Spinal cord (tissue), 10 donors: Measurements from ENCODE around the gene STRA8. TPM values are rescaled to one million over a fixed set of nuclear protein-coding genes. Genes with fewer than 3 reads are reported as not detected.

ENCODE experiments used
- DNase-seq, 6 donors: peaks; one replicate each; pipeline versions ENCODE4 v3.0.0 to v3.0.0-alpha.2; 2013 to 2015; ENCODE audit warnings: low spot score in 6 of 6, low read depth in 4 of 6
- H3K27ac ChIP-seq: one replicate; pipeline ENCODE4 v1.5.1; 2013; ENCODE audit warnings: low read depth, low read length, control low read depth
- H3K27me3 ChIP-seq: one replicate; pipeline ENCODE4 v1.6.1; 2013; ENCODE audit warnings: low read length; ENCODE audit not compliant: control insufficient read depth, insufficient read depth
- H3K36me3 ChIP-seq: one replicate; pipeline ENCODE4 v1.6.1; 2013; ENCODE audit warnings: low read length; ENCODE audit not compliant: control insufficient read depth, insufficient read depth
- H3K4me1 ChIP-seq: one replicate; pipeline ENCODE4 v1.6.1; 2013; ENCODE audit warnings: low read length; ENCODE audit not compliant: control insufficient read depth, insufficient read depth
- H3K4me3 ChIP-seq: one replicate; pipeline ENCODE4 v1.5.1; 2013; ENCODE audit warnings: low read depth, low read length, control low read depth
- H3K9me3 ChIP-seq: one replicate; pipeline ENCODE4 v1.6.1; 2013; ENCODE audit warnings: low read length; ENCODE audit not compliant: control insufficient read depth, insufficient read depth
- WGBS: methylation state at CpG from one replicate; pipeline ENCODE4 v1.1.5; 2013; ENCODE audit warnings: missing lambda C conversion rate; ENCODE audit not compliant: insufficient coverage; 5-methylcytosine and 5-hydroxymethylcytosine counted together
- polyA plus RNA-seq, 2 donors: library from polyadenylated mRNA; unstranded; fragments of 120-200 nt; gene quantifications; one replicate each; pipeline ENCODE4 v1.2.1, GENCODE V29; 2013; ENCODE audit not compliant: insufficient read length in 2 of 2
- total RNA-seq, 2 donors: library from RNA; depleted of rRNA in 1 of 2; stranded (reverse); fragments of 120-200 nt in 1 of 2; fragments of >200 nt in 1 of 2; gene quantifications; one replicate each; pipeline versions ENCODE4 v1.2.3 to v1.2.4, GENCODE V29; 2013 to 2014
- donor health status: healthy.

STRA8 gene
- total and polyA plus RNA-seq, 4 donors: not detected

GRCh38 chr7:135259702-135260101 is 26.1 kb downstream of the STRA8 start:
- Histone ChIP-seq H3K4me1 (peaks cover 31% of the 10 kb centered on the region), H3K27ac (peak overlapping the region; percentile 10), H3K9me3 (peaks cover 3% of the 10 kb centered on the region)

GRCh38 chr7:135260470-135260869 is 26.8 kb downstream of the STRA8 start:
- no CpG with 5 or more reads among the region's 2 CpGs for WGBS
- H3K27ac ChIP-seq: peak overlapping the region; percentile 85

More at GRCh38 chr7:135259702-135260101, 26.1 kb downstream of the STRA8 start:
- 92% methylated on average over 5 of the region's 6 CpGs for WGBS
- H3K4me3 ChIP-seq: no peak overlapping the region
- H3K27me3 ChIP-seq: no peaks in the 10 kb centered on the region
- no peaks in the 10 kb centered on the region for H3K36me3 ChIP-seq
- no peak for DNase-seq

GRCh38 chr7:135260930-135261721 is 27.5 kb downstream of the STRA8 start:
- peak in 2 of 6 donors; percentile 57 to 65 for DNase-seq
- WGBS: 37% methylated on average over 9 of the region's 10 CpGs
- peak overlapping the region; percentile 85 for H3K27ac ChIP-seq
- H3K27me3 ChIP-seq: no peaks in the 10 kb centered on the region
- no peak overlapping the region for H3K4me3 ChIP-seq
- H3K36me3 ChIP-seq: no peaks in the 10 kb centered on the region
- peaks cover 25% of the 10 kb centered on the region for H3K4me1 ChIP-seq
- H3K9me3 ChIP-seq: peaks cover 3% of the 10 kb centered on the region

More at GRCh38 chr7:135260470-135260869, 26.8 kb downstream of the STRA8 start:
- Histone ChIP-seq H3K4me1 (peaks cover 26% of the 10 kb centered on the region), H3K36me3 (no peaks in the 10 kb centered on the region), H3K4me3 (no peak overlapping the region), H3K9me3 (peaks cover 3% of the 10 kb centered on the region), H3K27me3 (no peaks in the 10 kb centered on the region)
- no peak for DNase-seq

- Histone ChIP-seq H3K27me3 (no peaks in the 10 kb centered on the region), H3K27ac (no peak overlapping the region), H3K36me3 (no peaks in the 10 kb centered on the region), H3K9me3 (peaks cover 3% of the 10 kb centered on the region), H3K4me3 (no peak overlapping the region), H3K4me1 (peaks cover 25% of the 10 kb centered on the region)
- no peak for DNase-seq
- WGBS: 85% methylated on average over 9 of the region's 9 CpGs
Observed at GRCh38 chr7:135262623-135263320, 29.1 kb downstream of the STRA8 start.

GRCh38 chr7:135263321-135263970 is 29.8 kb downstream of the STRA8 start:
- no peak overlapping the region for H3K4me3 ChIP-seq
- H3K9me3 ChIP-seq: peaks cover 3% of the 10 kb centered on the region
- peaks cover 23% of the 10 kb centered on the region for H3K4me1 ChIP-seq
- 97% methylated on average over 10 of the region's 11 CpGs for WGBS
- H3K27me3 ChIP-seq: no peaks in the 10 kb centered on the region
- H3K27ac ChIP-seq: no peak overlapping the region
- no peak for DNase-seq
- H3K36me3 ChIP-seq: no peaks in the 10 kb centered on the region

- Histone ChIP-seq H3K27ac (no peak overlapping the region), H3K4me3 (no peak overlapping the region), H3K27me3 (no peaks in the 10 kb centered on the region), H3K36me3 (no peaks in the 10 kb centered on the region), H3K4me1 (peaks cover 14% of the 10 kb centered on the region), H3K9me3 (peaks cover 3% of the 10 kb centered on the region)
- WGBS: no CpG with 5 or more reads among the region's 1 CpG
- no peak for DNase-seq
Observed at GRCh38 chr7:135265637-135266036, 32.0 kb downstream of the STRA8 start.

GRCh38 chr7:135269921-135270320 is 36.3 kb downstream of the STRA8 start:
- Histone ChIP-seq H3K27me3 (no peaks in the 10 kb centered on the region), H3K27ac (no peak overlapping the region), H3K9me3 (no peaks in the 10 kb centered on the region), H3K4me3 (no peak overlapping the region), H3K4me1 (no peaks in the 10 kb centered on the region), H3K36me3 (no peaks in the 10 kb centered on the region)
- 91% methylated on average over 10 of the region's 11 CpGs for WGBS
- no peak for DNase-seq

- no peak for DNase-seq
- Histone ChIP-seq H3K36me3 (no peaks in the 10 kb centered on the region), H3K4me1 (no peaks in the 10 kb centered on the region), H3K27ac (no peak overlapping the region), H3K27me3 (no peaks in the 10 kb centered on the region), H3K4me3 (no peak overlapping the region), H3K9me3 (no peaks in the 10 kb centered on the region)
- 84% methylated on average over 19 of the region's 23 CpGs for WGBS
Observed at GRCh38 chr7:135270577-135271254, 37.1 kb downstream of the STRA8 start.

- no peak overlapping the region for H3K27ac ChIP-seq
- no peaks in the 10 kb centered on the region for H3K9me3 ChIP-seq
- no peak for DNase-seq
- H3K27me3 ChIP-seq: no peaks in the 10 kb centered on the region
- H3K36me3 ChIP-seq: no peaks in the 10 kb centered on the region
- WGBS: 100% methylated on average over 1 of the region's 10 CpGs
- H3K4me3 ChIP-seq: no peak overlapping the region
- H3K4me1 ChIP-seq: no peaks in the 10 kb centered on the region
Observed at GRCh38 chr7:135271255-135271615, 37.6 kb downstream of the STRA8 start.
